GM18517 (cell line): Measurements from ENCODE around the gene COX5A.
"Not testable (repeated sequence)": the region's sequence is repeated elsewhere in the genome, so short reads cannot be mapped to it uniquely, and the experiment has no call there.

Experiments used
- ATAC-seq: cut with Tn5 transposase; IDR thresholded peaks from one replicate; pipeline ENCODE4 v1.9.1; 2021; ENCODE audit warnings: mild to moderate bottlenecking, moderate library complexity; ENCODE audit not compliant: unreplicated experiment

The COX5A gene

GRCh38 chr15:74902295-74903075 lies 35.4 kb downstream of the COX5A start:
- no peak for ATAC-seq

GRCh38 chr15:74901612-74902063 lies 36.2 kb downstream of the COX5A start:
- ATAC-seq, result no peak

GRCh38 chr15:74897300-74897701 lies 40.6 kb downstream of the COX5A start:
- ATAC-seq, result no peak

GRCh38 chr15:74896316-74896715 lies 41.6 kb downstream of the COX5A start:
- no peak for ATAC-seq

- ATAC-seq, result no peak
Measured at GRCh38 chr15:74895830-74896229, 42.0 kb downstream of the COX5A start.

- ATAC-seq, result not testable (repeated sequence)
Measured at GRCh38 chr15:74894383-74894782, 43.5 kb downstream of the COX5A start.

- no peak for ATAC-seq
Measured at GRCh38 chr15:74893627-74894026, 44.2 kb downstream of the COX5A start.

GRCh38 chr15:74892931-74893330 lies 44.9 kb downstream of the COX5A start:
- ATAC-seq, result no peak

GRCh38 chr15:74892313-74892712 lies 45.6 kb downstream of the COX5A start:
- ATAC-seq, result no peak

GRCh38 chr15:74891469-74891868 lies 46.4 kb downstream of the COX5A start:
- no peak for ATAC-seq

GRCh38 chr15:74890665-74890960 lies 47.3 kb downstream of the COX5A start:
- no peak for ATAC-seq

- ATAC-seq, result peak; percentile 87
Measured at GRCh38 chr15:74889883-74890664, 47.8 kb downstream of the COX5A start, which contains the start of gene MPI. MPI (plus strand) TSS chr15:74890042; CDS start chr15:74890074, 32 bp downstream.

- peak; percentile 15 for ATAC-seq
Measured at GRCh38 chr15:74889390-74889882, 48.4 kb downstream of the COX5A start.

- ATAC-seq, result no peak
Measured at GRCh38 chr15:74888716-74889115, 49.2 kb downstream of the COX5A start.

GRCh38 chr15:74887537-74888193 lies 50.2 kb downstream of the COX5A start:
- not testable (repeated sequence) for ATAC-seq

GRCh38 chr15:74885461-74885860 lies 52.4 kb downstream of the COX5A start:
- no peak for ATAC-seq

GRCh38 chr15:74884428-74885223 lies 53.2 kb downstream of the COX5A start:
- no peak for ATAC-seq

GRCh38 chr15:74882528-74882927 lies 55.3 kb downstream of the COX5A start:
- ATAC-seq, result no peak

GRCh38 chr15:74878273-74878672 lies 59.6 kb downstream of the COX5A start:
- ATAC-seq, result no peak

GRCh38 chr15:74873756-74874424 lies 64.0 kb downstream of the COX5A start:
- ATAC-seq, result no peak
